Measurements from ENCODE around the gene USH2A. TPM values are rescaled to one million over a fixed set of nuclear protein-coding genes. Genes with fewer than 3 reads are reported as not detected.
A peak's percentile ranks its signal among the peaks of the same experiment; 100 is the strongest.

The USH2A gene
- total RNA-seq, 1 donor: under 0.01 TPM

- DNase-seq (ENCODE audit: low read depth in 2 of 3, low spot score in 2 of 3): no peak
These were observed 604.1 kb downstream of the USH2A start for GRCh38 chr1:215819114-215819513.

DNA sequence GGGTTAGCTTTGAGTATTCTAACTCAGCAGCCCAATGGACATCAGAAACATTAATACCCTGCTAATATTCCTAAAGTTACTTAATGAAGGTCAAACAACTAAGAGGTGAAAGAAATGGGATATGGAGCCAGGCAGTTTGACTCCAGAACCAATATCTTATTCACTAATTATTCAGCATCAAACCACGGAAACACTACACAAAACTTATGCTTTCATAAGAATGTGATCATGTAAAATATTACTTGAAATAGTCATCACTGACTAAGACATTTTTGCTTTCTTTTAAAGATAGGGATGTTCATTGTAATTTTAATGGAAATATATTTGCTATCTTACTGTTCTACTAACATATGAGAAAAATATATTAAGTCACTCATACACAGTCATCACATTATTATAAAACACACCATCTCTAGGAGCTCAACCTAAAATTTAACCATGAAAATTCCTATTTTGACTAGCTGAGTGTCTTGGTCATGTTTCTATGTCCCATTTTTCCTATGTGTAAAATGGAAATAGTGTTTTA lies 615.3 kb downstream of the USH2A start:
- DNase-seq (ENCODE audit: low read depth in 2 of 3, low spot score in 2 of 3): no peak

DNA sequence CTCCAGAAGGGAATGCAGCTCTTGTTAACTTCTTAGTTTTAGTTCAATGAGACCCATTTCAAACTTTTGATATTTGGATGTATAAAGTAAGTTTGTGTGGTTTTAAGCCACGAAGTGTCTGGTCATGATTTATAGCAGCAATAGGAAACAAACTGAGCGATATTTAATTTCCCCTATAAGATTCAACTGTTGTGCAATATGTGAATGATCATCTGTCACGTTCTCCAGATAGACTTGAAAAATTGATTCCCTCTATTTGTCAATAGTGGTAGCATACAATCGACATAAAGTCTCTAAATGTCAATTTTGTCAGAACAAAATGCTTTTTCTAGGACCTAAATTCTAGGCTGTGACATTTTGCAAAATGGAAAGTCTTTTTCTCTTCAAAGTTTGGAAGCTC lies 616.0 kb downstream of the USH2A start:
- no peak for DNase-seq (ENCODE audit: low read depth in 2 of 3, low spot score in 2 of 3)

DNA sequence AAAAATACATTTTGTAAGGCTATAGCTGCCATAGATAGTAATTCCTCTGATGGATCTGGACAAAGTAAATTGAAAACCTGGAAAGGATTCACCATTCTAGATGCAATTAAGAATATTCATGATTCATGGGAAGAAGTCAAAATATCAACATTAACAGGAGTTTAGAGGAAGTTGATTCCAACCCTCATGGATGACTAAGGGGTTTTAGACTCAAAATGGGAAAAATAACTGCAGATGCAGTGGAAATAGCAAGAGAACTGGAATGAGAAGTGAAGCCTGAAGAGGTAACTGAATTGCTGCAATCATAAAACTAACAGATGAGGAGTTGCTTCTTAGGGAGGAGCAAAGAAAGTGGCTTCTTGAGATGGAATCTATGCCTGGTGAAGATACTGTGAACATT lies 625.4 kb downstream of the USH2A start:
- DNase-seq (ENCODE audit: low read depth in 2 of 3, low spot score in 2 of 3): no peak

DNA sequence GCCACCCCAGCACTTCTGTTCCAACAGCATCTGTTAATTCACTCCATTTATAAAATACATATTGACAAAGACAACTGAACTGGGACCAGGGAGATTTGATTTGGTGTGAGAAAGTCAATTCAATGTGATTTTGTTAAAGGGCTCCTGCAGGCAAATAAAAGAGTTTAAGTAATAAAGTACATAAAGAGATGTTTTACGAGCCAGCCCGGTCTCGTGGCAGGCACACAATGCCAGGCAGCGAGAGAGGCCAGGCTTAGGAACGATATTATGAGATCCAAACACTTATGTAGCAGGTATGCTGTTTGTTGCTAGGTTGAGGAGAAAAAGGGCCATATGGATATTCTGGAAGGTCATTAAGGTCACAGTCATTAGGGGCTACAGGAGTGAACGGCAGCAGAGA lies 629.1 kb downstream of the USH2A start:
- DNase-seq (ENCODE audit: low read depth in 2 of 3, low spot score in 2 of 3): no peak

DNA sequence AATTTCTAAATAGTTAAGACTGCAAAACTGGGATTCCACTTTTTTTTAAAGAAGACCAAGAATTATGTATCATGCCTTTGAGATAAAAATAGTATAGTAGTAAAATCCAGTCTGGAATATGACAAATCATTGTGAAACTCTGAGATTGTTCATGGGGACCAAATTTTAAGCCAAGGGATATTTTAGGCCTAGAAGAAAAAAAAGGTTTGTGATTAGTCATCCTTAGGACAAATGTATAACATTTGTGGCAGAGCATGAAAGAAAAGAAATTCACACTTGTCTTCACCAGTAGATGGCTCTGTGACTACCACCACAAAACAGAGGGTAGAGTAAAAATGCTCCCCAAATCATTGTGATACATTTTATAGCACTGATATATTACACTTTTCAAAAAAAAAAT lies 630.1 kb downstream of the USH2A start:
- DNase-seq (ENCODE audit: low read depth in 2 of 3, low spot score in 2 of 3): peak in 1 of 3 donors; percentile 14

- DNase-seq (ENCODE audit: low read depth in 2 of 3, low spot score in 2 of 3): no peak
These were observed 630.8 kb downstream of the USH2A start for GRCh38 chr1:215792446-215792845.

DNA sequence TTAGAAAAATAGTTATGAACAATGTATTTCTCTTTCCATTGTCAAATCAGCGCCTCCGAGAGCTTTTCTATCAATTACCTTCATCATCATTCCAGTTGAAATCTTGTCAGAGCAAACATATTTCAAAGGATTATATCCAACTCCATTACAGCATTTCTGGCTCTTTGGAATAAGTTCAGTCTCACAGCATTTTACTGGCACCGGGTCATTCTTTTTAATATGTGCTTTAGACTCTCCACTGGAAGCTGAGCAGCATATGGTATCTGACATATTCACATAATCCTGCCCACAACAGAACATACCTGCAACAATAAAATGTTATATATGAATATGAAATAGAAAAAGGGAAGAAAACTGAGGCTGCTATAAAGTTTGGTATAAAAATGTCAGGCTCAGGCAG lies 633.3 kb downstream of the USH2A start:
- no peak for DNase-seq (ENCODE audit: low read depth in 2 of 3, low spot score in 2 of 3)

DNA sequence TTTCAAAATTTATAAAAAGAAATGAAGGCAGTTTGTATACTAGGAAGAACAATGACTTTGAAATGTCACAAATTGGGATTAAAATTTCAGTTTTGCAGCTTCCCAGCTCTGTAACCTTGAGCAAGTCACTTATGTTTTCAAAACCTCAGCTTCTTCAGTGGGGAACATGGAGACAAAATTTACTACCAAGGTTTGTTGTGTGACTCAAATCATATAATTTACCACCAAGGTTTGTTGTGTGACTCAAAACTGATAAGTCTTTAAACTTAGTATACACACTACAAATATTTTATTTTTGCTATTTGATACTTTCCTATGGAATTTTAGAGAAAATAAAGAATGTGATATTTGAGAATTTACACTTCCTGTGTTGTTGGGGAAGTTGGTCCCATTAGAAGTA lies 636.3 kb downstream of the USH2A start:
- DNase-seq (ENCODE audit: low read depth in 2 of 3, low spot score in 2 of 3): no peak

GRCh38 chr1:215780641-215781040 lies 642.6 kb downstream of the USH2A start:
- DNase-seq (ENCODE audit: low read depth in 2 of 3, low spot score in 2 of 3): no peak

- no peak for DNase-seq (ENCODE audit: low read depth in 2 of 3, low spot score in 2 of 3)
These were observed 643.1 kb downstream of the USH2A start for GRCh38 chr1:215780139-215780538.

- no peak for DNase-seq (ENCODE audit: low read depth in 2 of 3, low spot score in 2 of 3)
These were observed 643.5 kb downstream of the USH2A start for GRCh38 chr1:215779729-215780128.

- no peak for DNase-seq (ENCODE audit: low read depth in 2 of 3, low spot score in 2 of 3)
These were observed 645.8 kb downstream of the USH2A start for GRCh38 chr1:215777370-215777925.

DNA sequence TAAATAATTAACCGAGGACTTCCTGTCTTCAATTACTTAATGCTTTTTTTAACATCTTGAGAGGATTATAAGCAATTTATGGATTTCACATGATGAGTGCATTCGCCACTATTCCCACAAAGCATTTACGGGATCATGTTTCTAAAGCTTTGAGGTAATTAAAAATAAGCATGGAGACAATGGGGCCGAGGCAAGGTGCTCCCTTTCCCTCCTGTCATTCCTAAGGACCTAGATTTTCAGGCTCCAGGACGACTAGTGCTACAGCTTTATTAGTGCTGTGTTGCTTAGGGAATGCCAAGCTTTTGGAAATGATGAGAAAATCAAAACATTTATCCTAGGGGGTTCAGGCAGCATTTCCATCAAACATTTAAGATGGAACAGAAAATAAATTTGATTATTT lies 646.9 kb downstream of the USH2A start:
- DNase-seq (ENCODE audit: low read depth in 2 of 3, low spot score in 2 of 3): no peak

- no peak for DNase-seq (ENCODE audit: low read depth in 2 of 3, low spot score in 2 of 3)
These were observed 651.1 kb downstream of the USH2A start for GRCh38 chr1:215772151-215772550.

GRCh38 chr1:215768303-215768702 lies 654.9 kb downstream of the USH2A start:
- DNase-seq (ENCODE audit: low read depth in 2 of 3, low spot score in 2 of 3): no peak

- no peak for DNase-seq (ENCODE audit: low read depth in 2 of 3, low spot score in 2 of 3)
These were observed 655.5 kb downstream of the USH2A start for GRCh38 chr1:215767761-215768160.

- DNase-seq (ENCODE audit: low read depth in 2 of 3, low spot score in 2 of 3): no peak
These were observed 656.7 kb downstream of the USH2A start for GRCh38 chr1:215766521-215766920.

DNA sequence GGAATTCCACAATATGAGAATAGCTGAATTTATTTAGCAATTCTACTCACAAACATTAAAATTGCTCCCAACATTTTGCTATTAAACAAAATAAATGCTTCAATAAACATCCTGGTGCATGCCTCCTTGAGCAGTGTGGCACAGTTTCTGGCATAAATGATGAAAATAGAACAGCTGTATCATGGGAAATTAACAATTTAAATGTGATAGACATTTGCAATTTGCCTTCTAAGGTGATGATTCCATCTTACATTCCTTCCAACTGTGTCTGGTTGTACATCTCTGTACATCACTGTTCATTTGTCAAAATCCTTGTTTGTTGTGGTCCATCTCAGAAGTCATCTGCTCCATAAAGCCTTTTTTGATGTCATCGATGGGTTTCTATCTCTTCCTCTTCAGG lies 657.4 kb downstream of the USH2A start:
- DNase-seq (ENCODE audit: low read depth in 2 of 3, low spot score in 2 of 3): no peak

- no peak for DNase-seq (ENCODE audit: low read depth in 2 of 3, low spot score in 2 of 3)
These were observed 661.8 kb downstream of the USH2A start for GRCh38 chr1:215761446-215761845.

- DNase-seq (ENCODE audit: low read depth in 2 of 3, low spot score in 2 of 3): no peak
These were observed 669.1 kb downstream of the USH2A start for GRCh38 chr1:215754112-215754511.

DNA sequence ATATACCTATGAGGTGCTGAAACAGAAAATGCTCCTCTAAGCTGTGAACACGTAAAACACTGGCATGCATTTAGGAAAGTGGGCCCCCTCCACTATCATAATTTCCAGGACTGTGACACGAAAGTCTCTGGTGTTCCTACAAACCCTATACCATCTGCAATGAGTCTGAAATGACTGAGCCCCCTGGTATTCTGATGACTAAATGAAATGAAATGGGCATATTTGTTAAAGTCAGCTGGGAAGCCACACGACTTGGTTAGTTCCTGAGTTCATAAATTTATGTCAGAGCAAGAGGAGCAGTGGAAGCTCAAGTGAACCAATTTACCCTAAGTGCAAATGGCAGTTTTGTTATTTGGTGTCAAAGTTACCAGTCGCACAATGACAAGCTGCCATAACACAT lies 673.8 kb downstream of the USH2A start:
- DNase-seq (ENCODE audit: low read depth in 2 of 3, low spot score in 2 of 3): no peak

- no peak for DNase-seq (ENCODE audit: low read depth in 2 of 3, low spot score in 2 of 3)
These were observed 674.8 kb downstream of the USH2A start for GRCh38 chr1:215748431-215748830.

Measured in hematopoietic multipotent progenitor cell (in vitro differentiated cells).